ENCODE data around the gene TOR4A.
A peak's percentile ranks its signal among the peaks of the same experiment; 100 is the strongest.

Gene TOR4A

DNA sequence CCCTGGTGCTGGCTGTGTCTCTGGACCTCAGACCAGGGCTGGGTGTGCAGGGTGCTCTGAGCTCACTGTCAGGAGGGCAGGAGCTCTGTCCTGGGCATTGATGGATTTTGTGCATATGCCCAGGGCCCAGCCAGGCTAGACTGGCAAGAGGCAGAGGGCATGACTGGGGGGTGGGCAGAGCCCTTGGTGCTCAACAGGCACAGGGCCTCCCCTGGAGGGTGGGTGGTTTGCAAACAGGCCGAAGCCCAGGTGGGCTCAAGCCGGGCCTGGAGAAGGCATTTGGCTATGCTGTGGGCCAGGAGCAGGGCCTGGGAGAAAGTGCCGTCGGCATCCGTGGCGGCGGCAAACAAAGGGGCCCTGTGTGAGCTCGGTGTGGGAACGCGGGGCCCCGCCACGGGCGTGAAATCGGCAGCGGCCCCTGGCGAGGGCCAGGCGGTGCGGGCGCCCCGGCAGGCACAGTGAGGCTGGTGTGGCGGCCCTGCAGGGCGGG, 26.4 kb downstream of the TOR4A start:
- Mint-ChIP-seq H3K27me3 (ENCODE audit: low read depth, poor library complexity) (peaks cover 7% of the 10 kb centered on the region), H3K36me3 (ENCODE audit: low read depth) (no peaks in the 10 kb centered on the region), H3K4me3 (peak overlapping the region; percentile 34), H3K9me3 (no peaks in the 10 kb centered on the region), H3K27ac (no peak overlapping the region), H3K4me1 (peaks cover 66% of the 10 kb centered on the region)
- TF ChIP-seq, protein P1, sequence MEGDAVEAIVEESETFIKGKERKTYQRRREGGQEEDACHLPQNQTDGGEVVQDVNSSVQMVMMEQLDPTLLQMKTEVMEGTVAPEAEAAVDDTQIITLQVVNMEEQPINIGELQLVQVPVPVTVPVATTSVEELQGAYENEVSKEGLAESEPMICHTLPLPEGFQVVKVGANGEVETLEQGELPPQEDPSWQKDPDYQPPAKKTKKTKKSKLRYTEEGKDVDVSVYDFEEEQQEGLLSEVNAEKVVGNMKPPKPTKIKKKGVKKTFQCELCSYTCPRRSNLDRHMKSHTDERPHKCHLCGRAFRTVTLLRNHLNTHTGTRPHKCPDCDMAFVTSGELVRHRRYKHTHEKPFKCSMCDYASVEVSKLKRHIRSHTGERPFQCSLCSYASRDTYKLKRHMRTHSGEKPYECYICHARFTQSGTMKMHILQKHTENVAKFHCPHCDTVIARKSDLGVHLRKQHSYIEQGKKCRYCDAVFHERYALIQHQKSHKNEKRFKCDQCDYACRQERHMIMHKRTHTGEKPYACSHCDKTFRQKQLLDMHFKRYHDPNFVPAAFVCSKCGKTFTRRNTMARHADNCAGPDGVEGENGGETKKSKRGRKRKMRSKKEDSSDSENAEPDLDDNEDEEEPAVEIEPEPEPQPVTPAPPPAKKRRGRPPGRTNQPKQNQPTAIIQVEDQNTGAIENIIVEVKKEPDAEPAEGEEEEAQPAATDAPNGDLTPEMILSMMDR (IDR thresholded peaks at IDR 0.05): no peak
- DNase-seq: no peak

DNA sequence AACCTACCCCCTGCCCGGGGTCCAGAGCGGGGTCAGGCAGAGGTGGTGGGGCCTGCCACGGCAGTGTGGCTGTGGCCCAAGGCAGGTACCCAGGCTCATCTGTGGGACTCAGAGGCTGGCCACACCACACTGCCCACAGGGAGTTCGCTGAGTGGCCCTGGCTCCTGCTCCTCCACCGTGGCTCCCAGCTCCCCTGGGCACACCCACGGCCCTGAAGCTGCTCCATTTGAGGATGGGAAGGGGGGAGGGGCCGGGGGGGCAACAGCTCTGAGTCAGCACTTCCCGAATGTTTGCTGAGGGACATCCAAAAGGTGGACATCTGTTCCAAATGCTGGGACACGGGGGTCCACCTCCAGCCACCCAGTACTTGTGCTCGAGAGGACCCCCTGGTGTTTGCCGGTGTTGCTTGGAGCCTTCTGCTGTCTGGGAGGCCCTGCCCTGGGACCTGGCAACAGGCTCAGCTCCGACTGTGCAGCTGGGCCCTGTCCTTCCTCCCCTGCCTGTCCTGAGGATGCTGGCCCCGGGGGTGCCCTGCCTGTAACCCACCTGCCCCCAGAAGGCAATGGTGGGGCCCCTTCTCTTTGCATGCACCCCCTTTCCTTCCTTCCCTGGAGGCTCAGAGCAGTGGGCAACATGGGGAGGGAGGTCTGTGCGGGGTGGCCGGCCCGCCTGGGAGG, 27.0 kb downstream of the TOR4A start:
- H3K27ac Mint-ChIP-seq: peak overlapping the region; percentile 93
- H3K4me3 Mint-ChIP-seq: no peak overlapping the region
- no peaks in the 10 kb centered on the region for H3K36me3 Mint-ChIP-seq (ENCODE audit: low read depth)
- DNase-seq: peak; percentile 42
- H3K27me3 Mint-ChIP-seq (ENCODE audit: low read depth, poor library complexity): peaks cover 4% of the 10 kb centered on the region
- no peaks in the 10 kb centered on the region for H3K9me3 Mint-ChIP-seq
- peaks cover 61% of the 10 kb centered on the region for H3K4me1 Mint-ChIP-seq
- TF ChIP-seq, protein P1 (IDR thresholded peaks at IDR 0.05): no peak

DNA sequence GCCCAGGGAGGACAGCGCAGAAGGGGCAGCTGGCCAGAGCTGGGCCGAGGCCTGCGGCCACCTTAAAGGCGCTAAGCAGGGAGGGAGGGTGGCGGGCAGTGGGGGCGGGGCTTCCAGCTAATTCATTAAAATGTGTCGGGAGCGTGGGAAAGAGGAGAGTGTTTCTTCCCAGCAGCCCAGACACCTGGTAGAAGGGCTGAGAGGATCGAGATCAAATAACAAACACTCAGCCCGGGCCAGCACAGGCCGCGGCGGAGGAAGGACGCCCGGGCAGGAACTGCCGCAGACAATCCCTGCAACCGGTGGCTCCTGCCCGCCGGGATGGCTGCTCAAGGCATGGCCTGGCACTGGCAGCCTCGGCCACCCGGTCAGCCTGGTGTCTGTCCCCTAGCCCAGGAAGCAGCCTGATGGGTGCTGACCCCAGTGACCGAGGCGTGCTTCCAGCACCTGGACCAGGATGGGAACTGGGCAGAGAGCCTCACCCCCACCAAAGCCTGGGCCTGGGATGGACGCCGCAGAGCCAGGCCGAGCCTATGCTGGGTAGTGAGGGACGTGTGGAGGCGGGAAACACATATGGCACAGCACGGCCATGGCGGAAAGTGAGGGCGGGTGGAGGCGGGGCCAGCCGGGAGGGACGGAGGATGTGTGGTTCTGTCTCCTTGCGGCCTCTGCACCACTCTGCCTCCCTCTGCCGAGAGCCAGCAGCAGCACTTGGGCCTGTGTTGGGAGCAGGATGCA, 27.7 kb downstream of the TOR4A start:
- Mint-ChIP-seq H3K27ac (peak overlapping the region; percentile 93), H3K4me3 (peak overlapping the region; percentile 8), H3K27me3 (ENCODE audit: low read depth, poor library complexity) (no peaks in the 10 kb centered on the region), H3K9me3 (no peaks in the 10 kb centered on the region), H3K4me1 (peaks cover 55% of the 10 kb centered on the region), H3K36me3 (ENCODE audit: low read depth) (no peaks in the 10 kb centered on the region)
- TF ChIP-seq, protein P1 (IDR thresholded peaks at IDR 0.05): no peak
- DNase-seq: peak; percentile 90

DNA sequence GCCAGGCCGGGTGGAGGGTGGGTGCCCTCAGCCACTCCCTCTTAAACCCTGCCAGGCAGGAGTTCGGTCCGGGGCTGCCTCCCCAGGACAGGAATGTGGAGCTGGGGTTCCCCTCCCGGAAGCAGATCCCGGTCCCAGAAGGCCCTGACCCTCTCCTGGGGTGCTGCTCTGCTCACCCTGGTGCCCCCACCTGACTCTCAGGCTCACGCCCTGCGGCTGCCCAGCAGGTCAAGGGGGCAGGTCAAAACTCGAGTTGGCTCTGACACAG, 28.2 kb downstream of the TOR4A start:
- TF ChIP-seq, protein P1 (IDR thresholded peaks at IDR 0.05): no peak
- H3K9me3 Mint-ChIP-seq: no peaks in the 10 kb centered on the region
- H3K4me1 Mint-ChIP-seq: peaks cover 52% of the 10 kb centered on the region
- DNase-seq: no peak
- H3K4me3 Mint-ChIP-seq: no peak overlapping the region
- no peaks in the 10 kb centered on the region for H3K27me3 Mint-ChIP-seq (ENCODE audit: low read depth, poor library complexity)
- no peak overlapping the region for H3K27ac Mint-ChIP-seq
- no peaks in the 10 kb centered on the region for H3K36me3 Mint-ChIP-seq (ENCODE audit: low read depth)

DNA sequence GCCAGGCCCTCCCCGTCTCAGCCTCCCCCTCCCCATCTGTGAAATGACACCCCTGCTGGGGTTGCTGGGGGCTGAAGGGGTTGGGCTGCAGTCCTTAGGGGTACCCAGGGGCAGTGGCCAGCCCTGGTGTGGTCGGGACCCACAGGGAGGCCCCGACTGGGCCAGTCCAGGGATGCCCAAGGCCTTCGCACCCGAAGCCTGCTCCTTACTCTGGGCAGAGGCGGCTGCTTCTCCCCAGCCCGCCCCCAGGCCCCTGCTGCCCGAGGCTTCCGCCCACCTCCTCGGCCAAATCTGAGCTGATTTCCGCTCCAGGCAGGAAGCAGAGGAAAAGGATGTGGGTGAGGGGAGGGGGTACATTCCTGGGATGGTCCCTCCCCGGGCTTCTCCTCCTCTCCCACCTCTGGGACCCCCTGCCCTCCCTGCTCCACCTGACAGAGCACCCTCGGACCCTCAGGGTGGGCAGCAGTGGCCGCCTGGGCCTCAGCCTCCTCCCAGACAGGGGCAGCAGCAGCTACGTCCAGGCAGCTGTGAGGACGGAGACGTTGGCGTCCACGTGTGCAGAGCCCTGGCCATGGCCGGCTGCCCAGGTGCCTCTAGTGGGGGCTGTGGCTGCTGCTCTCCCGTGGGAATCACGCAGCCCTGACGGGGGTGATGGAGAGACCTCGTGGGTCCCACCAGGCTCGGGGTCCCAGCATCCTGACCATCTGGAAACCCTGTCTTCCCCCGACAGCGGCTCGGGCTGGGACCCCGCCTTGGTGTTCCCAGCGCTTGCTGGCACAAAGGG, 28.7 kb downstream of the TOR4A start:
- no peak overlapping the region for H3K27ac Mint-ChIP-seq
- H3K4me3 Mint-ChIP-seq: no peak overlapping the region
- peaks cover 49% of the 10 kb centered on the region for H3K4me1 Mint-ChIP-seq
- H3K27me3 Mint-ChIP-seq (ENCODE audit: low read depth, poor library complexity): no peaks in the 10 kb centered on the region
- TF ChIP-seq, protein P1 (IDR thresholded peaks at IDR 0.05): no peak
- no peaks in the 10 kb centered on the region for H3K36me3 Mint-ChIP-seq (ENCODE audit: low read depth)
- no peak for DNase-seq
- H3K9me3 Mint-ChIP-seq: no peaks in the 10 kb centered on the region

Measured in nephron progenitor cell (in vitro differentiated cells).